Heart right ventricle (tissue), 16 donors: ENCODE data around the gene NNT. TPM values are rescaled to one million over a fixed set of nuclear protein-coding genes. Genes with fewer than 3 reads are reported as not detected.
"Not testable (repeated sequence)": the region's sequence is repeated elsewhere in the genome, so short reads cannot be mapped to it uniquely, and the experiment has no call there.

ENCODE experiments used
- ATAC-seq, 8 donors: fragments of 200-7000 bp; cut with Tn5 transposase; one replicate each; pipeline ENCODE4 v1.9.1; 2020; ENCODE audit warnings: mild to moderate bottlenecking in 8 of 8, moderate library complexity in 8 of 8, moderate number of reproducible peaks in 1 of 8
- DNase-seq, 2 donors: peaks; one replicate each; pipeline ENCODE4 v3.0.0-alpha.2; 2020
- H3K27ac ChIP-seq, 10 donors: fragments of 200-600 bp; sonication (generic) in 2 of 10; one replicate each; pipeline versions ENCODE4 v1.5.0 to v1.8.0; 2020 to 2022; ENCODE audit warnings: mild to moderate bottlenecking in 3 of 10
- H3K27me3 ChIP-seq, 7 donors: fragments of 200-600 bp; one replicate each; pipeline ENCODE4 v1.8.0; 2021 to 2022; ENCODE audit warnings: mild to moderate bottlenecking in 2 of 7
- H3K36me3 ChIP-seq, 9 donors: fragments of 200-600 bp; sonication (generic) in 1 of 9; one replicate each; pipeline versions ENCODE4 v1.5.0 to v1.8.0; 2020 to 2022; ENCODE audit warnings: mild to moderate bottlenecking in 2 of 9
- H3K4me1 ChIP-seq, 9 donors: fragments of 200-600 bp; sonication (generic) in 1 of 9; one replicate each; pipeline versions ENCODE4 v1.5.0 to v1.8.0; 2020 to 2022; ENCODE audit warnings: mild to moderate bottlenecking in 4 of 9
- H3K4me3 ChIP-seq, 10 donors: fragments of 200-600 bp; sonication (generic) in 2 of 10; one replicate each; pipeline versions ENCODE4 v1.5.0 to v1.8.0; 2020 to 2022; ENCODE audit warnings: mild to moderate bottlenecking in 7 of 10, moderate library complexity in 2 of 10
- H3K9me3 ChIP-seq, 11 donors: fragments of 200-600 bp in 10 of 11; sonication (generic) in 2 of 11; one replicate each; pipeline versions ENCODE4 v1.5.0 to v1.8.0; 2013 to 2022; ENCODE audit warnings: mild to moderate bottlenecking in 2 of 11, control low read depth in 1 of 11, moderate library complexity in 1 of 11
- WGBS, 2 donors: extraction: QIAGEN DNeasy Blood & Tissue Kit; methylation state at CpG; one replicate each; pipeline ENCODE4 v1.1.7; 2013; ENCODE audit warnings: inconsistent platforms in 1 of 2; 5-methylcytosine and 5-hydroxymethylcytosine counted together
- intact Hi-C, 10 donors: fragments of 100-400 bp; cut with DNase I; formaldehyde crosslinking; loops; one replicate each; pipeline versions ENCODE4 v1.11.1 to v1.14.2; 2022
- polyA plus RNA-seq, 2 donors: library from polyadenylated mRNA; stranded (reverse); fragments of 200-250 nt; gene quantifications; one replicate each; pipeline ENCODE4 v1.2.3, GENCODE V29; 2013
- total RNA-seq, 10 donors: library from RNA; stranded (reverse); fragmentation: NEBNext Ultra II Directional in 3 of 10; extraction: Animal tissue kit (Norgen Biotek cat#: 25700) in 3 of 10; gene quantifications; one replicate each; pipeline versions ENCODE4 v1.2.1 to v1.2.4, GENCODE V29; 2021 to 2023
- TF ChIP-seq, protein P1 (sequence below), 9 donors: fragments of 200-600 bp; sonication (generic) in 2 of 9; IDR thresholded peaks; one replicate each; pipeline versions ENCODE4 v1.5.0 to v1.8.0; 2021 to 2022; ENCODE audit warnings: antibody characterized with exemption in 9 of 9, mild to moderate bottlenecking in 5 of 9, moderate library complexity in 1 of 9
- donor health status: Arrhythmogenic right ventricular cardiomyopathy.
- donor health status: ischemic (EF 13 %, LVEDD 7.1; RV severe dilation, severe dysfunction).
- donor health status: healthy with polysubstance abuse.
- donor health status: DM: no; HTN: yes; CAD: no.
- donor health status: DM: no; HTN: no; CAD: no.
- donor health status: ischemic (EF 25% LVEDD 6.9; RV normal size, moderate dysfunction).
- donor health status: ischemic (EF 25% LVEDD 5.7; RV mildly dilated, moderate dysfunction).
- donor health status: healthy.
- donor health status: DM: yes; HTN: yes; CAD: no.
- donor health status: Ischemic cardiomyopathy.
- donor health status: ischemic (EF 35%, LVEDD 5.7; RV mildly dilated, moderate dysfunction).
- donor health status: nonischemic (EF 11% LVEDD 7.7; RV severe dilation, severe dysfunction).
- donor health status: DM: yes; HTN: yes; CAD: no.
- donor health status: PGD.
- donor health status: ischemic (EF 29% LVEDD 5.4; RV normal size, mild dysfunction).
- donor health status: nonischemic (EF 23%, LVEDD 6.1; RV moderate dilation, normal function).

Gene NNT
- total and polyA plus RNA-seq, 12 donors = 40.8 to 731 (median 609) TPM

GRCh38 chr5:43589310-43589709 is 13.7 kb upstream of the NNT start:
- no peaks in the 10 kb centered on the region for H3K9me3 ChIP-seq
- 91 to 98% methylated on average over 1 of the region's 1 CpG for WGBS, 2 donors

GRCh38 chr5:43590700-43591099 is 12.3 kb upstream of the NNT start:
- Histone ChIP-seq H3K4me1 (peaks cover 0 to 10% (median 0%) of the 10 kb centered on the region in 9 donors), H3K27me3 (no peaks in the 10 kb centered on the region), H3K9me3 (no peaks in the 10 kb centered on the region), H3K4me3 (no peak overlapping the region), H3K27ac (no peak overlapping the region), H3K36me3 (peaks cover 0 to 17% (median 0%) of the 10 kb centered on the region in 9 donors)
- ATAC-seq (no peak), DNase-seq (no peak)
- TF ChIP-seq, protein P1, sequence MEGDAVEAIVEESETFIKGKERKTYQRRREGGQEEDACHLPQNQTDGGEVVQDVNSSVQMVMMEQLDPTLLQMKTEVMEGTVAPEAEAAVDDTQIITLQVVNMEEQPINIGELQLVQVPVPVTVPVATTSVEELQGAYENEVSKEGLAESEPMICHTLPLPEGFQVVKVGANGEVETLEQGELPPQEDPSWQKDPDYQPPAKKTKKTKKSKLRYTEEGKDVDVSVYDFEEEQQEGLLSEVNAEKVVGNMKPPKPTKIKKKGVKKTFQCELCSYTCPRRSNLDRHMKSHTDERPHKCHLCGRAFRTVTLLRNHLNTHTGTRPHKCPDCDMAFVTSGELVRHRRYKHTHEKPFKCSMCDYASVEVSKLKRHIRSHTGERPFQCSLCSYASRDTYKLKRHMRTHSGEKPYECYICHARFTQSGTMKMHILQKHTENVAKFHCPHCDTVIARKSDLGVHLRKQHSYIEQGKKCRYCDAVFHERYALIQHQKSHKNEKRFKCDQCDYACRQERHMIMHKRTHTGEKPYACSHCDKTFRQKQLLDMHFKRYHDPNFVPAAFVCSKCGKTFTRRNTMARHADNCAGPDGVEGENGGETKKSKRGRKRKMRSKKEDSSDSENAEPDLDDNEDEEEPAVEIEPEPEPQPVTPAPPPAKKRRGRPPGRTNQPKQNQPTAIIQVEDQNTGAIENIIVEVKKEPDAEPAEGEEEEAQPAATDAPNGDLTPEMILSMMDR (IDR thresholded peaks at IDR 0.05) = no peak
- intact Hi-C loops = no loop called here

More at GRCh38 chr5:43589310-43589709, 13.7 kb upstream of the NNT start:
- no peak overlapping the region for H3K27ac ChIP-seq
- intact Hi-C loops = no loop called here
- no peak for ATAC-seq
- DNase-seq = no peak
- TF ChIP-seq, protein P1 (IDR thresholded peaks at IDR 0.05) = no peak
- no peak overlapping the region for H3K4me3 ChIP-seq
- peaks cover 0 to 10% (median 0%) of the 10 kb centered on the region in 9 donors for H3K4me1 ChIP-seq
- H3K27me3 ChIP-seq = no peaks in the 10 kb centered on the region
- peaks cover 0 to 17% (median 0%) of the 10 kb centered on the region in 9 donors for H3K36me3 ChIP-seq

DNA sequence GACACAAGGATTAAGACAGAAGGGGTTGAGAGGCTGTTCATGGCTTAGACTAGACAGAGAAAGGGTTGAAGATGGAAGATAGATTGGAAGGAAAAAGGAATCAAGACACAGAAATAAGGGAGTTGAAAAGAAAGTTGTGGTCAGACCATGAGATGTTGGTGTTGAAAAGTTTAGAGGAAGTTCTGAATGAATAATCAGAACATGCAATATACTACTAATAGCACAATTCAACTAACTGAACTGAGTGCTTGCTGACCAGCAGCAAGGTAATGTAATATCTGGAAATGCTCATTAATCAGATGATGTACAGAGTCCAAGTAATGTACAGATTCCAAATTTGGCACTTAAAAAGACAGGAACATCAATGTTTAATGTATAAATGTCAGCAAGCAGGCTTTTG is 10.6 kb upstream of the NNT start:
- Histone ChIP-seq H3K4me1 (peaks cover 0 to 10% (median 0%) of the 10 kb centered on the region in 9 donors), H3K27ac (no peak overlapping the region), H3K4me3 (no peak overlapping the region), H3K36me3 (peaks cover 0 to 14% (median 0%) of the 10 kb centered on the region in 9 donors), H3K9me3 (no peaks in the 10 kb centered on the region), H3K27me3 (no peaks in the 10 kb centered on the region)
- no peak for ATAC-seq
- TF ChIP-seq, protein P1 (IDR thresholded peaks at IDR 0.05) = no peak
- DNase-seq = no peak
- intact Hi-C loops = no loop called here

GRCh38 chr5:43598927-43599326 is 4.1 kb upstream of the NNT start:
- DNase-seq, H3K27ac ChIP-seq, ATAC-seq, H3K27me3 ChIP-seq, H3K4me3 ChIP-seq, H3K36me3 ChIP-seq, intact Hi-C loops, H3K9me3 ChIP-seq: not testable (repeated sequence)
- WGBS, 2 donors = 97 to 100% methylated on average over 1 of the region's 1 CpG
- H3K4me1 ChIP-seq = peaks cover 0 to 28% (median 17%) of the 10 kb centered on the region in 9 donors

DNA sequence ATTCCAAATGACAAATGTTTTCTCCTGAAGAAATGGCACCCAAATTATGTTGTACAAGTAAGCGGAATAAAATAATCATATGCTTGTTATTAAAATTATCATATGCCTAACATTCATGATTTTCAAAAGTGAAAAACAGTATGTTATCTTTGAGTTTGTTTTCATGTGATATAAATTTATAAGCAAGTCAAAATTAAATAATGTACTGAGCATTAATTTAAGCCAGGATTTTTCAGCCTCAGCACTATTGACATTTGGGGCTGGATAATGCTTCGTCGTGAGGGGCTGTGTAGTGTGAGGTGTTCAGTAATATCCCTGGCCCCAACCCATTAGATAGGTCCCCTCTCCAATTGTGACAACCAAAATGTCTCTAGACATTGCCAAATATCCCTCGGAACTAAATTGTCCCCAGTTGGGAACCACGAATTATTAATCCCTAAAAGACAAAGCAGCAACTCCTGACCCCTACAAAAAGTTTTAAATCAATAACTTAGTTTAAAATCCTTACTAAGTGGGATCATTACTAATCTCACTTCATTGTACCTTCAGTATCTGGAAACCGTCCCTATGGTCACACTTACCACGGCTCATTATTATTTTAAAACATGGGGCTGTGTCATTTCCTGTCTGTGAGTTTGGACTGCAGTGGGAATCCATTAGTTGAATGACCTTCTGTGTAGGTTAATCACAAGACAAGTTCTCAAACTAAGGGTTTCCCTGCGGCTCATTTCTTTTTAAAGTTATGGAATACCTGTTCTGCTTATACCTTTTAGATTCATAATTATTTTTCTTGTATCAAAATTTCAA is 1.3 kb upstream of the NNT start:
- intact Hi-C loops = loop anchor here in 9 of 10 donors (2.0 to 10.0 kb wide), 4 partner anchors 45 to 119 kb away; partner anchors contain the start of genes PAIP1 (in 8 of the 9) and TMEM267 (in 1 of the 9)
- H3K9me3 ChIP-seq = no peaks in the 10 kb centered on the region
- ATAC-seq = peak in 7 of 8 donors; percentile 22 to 62 (median 48)
- WGBS, 2 donors = 34 to 44% methylated on average over 8 of the region's 8 CpGs
- H3K27ac ChIP-seq = peak overlapping the region; percentile 93 to 99 (median 96)
- peaks cover 0 to 51% (median 30%) of the 10 kb centered on the region in 9 donors for H3K4me1 ChIP-seq
- H3K36me3 ChIP-seq = peaks cover 0 to 9% (median 0%) of the 10 kb centered on the region in 9 donors
- DNase-seq = peak in 1 of 2 donors; percentile 21
- TF ChIP-seq, protein P1 (IDR thresholded peaks at IDR 0.05) = no peak
- H3K4me3 ChIP-seq = peak overlapping the region in 9 of 10 donors; percentile 67 to 93 (median 75)
- H3K27me3 ChIP-seq = no peaks in the 10 kb centered on the region
